Stimulated activated CD4-positive, alpha-beta T cell treated with anti-CD3 and anti-CD28 coated beads, TNF-alpha, amount 100 ng/mL, for 24 hours (primary cell): ENCODE measurements around the gene SULT2A1.
"Not testable (repeated sequence)": the region's sequence is repeated elsewhere in the genome, so short reads cannot be mapped to it uniquely, and the experiment has no call there.

Experiments used
- DNase-seq, 3 experiments: peaks; one replicate each; pipeline ENCODE4 v3.0.0-alpha.2; 2020; ENCODE audit warnings: low read depth in 3 of 3

Gene SULT2A1

GRCh38 chr19:47886010-47886559 is at the start of gene SULT2A1:
Gene SULT2A1 (minus strand): TSS chr19:47886315. CDS start chr19:47886257, 58 bp downstream.
- no peak for DNase-seq

DNA sequence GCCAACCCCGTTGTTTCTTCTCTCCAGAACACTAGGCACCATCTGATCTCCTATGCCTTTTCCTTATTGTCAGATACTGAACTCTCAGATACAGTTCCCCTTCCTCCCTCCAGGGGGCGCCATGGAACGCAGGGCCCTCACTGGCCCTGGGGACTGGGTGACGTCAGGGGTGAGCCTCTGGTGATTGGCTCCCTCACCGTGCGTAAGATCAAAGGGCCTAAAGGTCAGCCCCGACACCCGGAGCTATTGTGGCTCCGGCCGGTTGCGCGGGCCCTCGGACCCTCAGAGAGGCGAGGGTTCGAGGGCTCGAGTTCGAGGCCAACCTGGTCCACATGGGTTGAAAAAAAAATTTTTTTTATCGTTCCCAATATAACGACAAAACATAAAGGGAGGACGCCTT is 42.5 kb upstream of the SULT2A1 start:
- not testable (repeated sequence) for DNase-seq

DNA sequence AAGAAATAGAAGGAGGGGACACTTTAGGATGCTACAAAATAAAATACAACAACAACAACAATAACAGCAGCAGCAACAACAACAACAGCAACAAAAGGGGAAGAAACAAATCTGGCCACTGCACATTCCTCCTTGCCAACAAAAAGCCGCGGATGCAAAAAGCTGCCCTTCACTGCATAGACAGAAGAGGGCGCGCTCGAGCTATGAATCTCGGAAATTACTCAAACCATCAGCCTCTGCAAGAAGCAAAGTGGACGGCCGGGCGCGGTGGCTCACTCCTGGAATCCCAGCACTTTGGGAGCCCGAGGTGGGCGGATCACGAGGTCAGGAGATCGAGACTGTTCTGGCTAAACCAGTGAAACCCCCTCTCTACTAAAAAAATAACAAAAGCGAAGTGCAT is 34.0 kb upstream of the SULT2A1 start:
- DNase-seq: not testable (repeated sequence)

DNA sequence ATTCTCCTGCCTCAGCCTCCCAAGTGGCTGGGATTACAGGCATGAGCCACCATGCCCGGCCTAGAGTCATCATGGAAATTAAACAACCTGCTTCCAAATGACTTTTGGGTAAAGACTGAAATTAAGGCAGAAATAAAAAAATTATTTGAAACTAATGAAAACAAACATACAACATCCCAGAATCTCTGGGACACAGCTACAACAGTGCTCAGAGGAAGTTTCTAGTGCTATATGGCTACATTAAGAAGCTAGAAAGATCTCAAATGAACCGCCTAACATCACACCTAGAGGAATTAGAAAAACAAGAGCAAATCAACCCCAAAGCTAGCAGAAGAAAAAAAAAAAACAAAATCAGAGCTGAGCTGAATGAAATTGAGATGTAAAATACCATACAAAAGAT is 24.1 kb upstream of the SULT2A1 start:
- not testable (repeated sequence) for DNase-seq

DNA sequence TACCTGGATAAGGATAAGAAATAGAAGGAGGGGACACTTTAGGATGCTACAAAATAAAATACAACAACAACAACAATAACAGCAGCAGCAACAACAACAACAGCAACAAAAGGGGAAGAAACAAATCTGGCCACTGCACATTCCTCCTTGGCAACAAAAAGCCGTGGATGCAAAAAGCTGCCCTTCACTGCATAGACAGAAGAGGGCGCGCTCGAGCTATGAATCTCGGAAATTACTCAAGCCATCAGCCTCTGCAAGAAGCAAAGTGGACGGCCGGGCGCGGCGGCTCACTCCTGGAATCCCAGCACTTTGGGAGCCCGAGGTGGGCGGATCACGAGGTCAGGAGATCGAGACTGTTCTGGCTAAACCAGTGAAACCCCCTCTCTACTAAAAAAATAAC is 23.2 kb upstream of the SULT2A1 start:
- DNase-seq: peak; percentile 45 to 77 (median 56)

DNA sequence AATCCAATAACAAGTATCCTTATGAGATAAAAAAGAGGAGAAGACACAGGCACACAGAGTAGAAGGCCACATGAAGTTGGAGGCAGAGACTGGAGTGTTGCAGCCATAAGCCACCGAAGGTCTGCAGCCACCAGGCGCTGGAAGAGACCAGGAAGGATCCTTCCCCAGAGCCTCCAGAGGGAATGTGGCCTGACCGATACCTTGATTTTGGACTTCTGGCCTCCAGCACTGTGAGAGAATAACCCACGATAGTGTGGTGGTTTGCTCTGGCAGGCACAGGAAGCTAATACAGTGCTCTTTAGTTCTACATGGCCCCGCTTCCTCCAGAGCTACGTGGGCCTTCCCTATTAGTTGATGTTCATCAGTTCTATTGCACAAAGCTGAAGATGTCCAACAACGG is 15.3 kb upstream of the SULT2A1 start:
- DNase-seq: no peak

DNA sequence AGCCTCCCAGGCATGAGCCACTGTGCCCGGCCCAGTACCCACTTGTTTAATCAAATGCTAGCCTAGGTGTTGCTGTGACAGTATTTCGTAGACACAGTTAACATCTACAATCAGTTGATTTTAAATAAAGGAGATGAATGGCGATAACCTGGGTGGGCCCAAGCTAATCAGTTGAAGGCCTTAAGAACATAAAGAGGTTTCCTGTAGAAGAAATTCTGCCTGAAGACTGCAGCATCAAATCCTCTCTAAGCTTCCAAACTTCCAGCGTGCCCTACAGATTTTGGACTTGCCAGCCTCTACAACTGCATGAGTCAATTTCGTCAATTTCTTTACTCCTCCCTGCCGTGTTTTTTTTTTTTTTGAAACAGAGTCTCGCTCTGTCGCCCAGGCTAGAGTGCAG is 13.2 kb upstream of the SULT2A1 start:
- DNase-seq: no peak

- no peak for DNase-seq
These were observed 11.7 kb upstream of the SULT2A1 start for GRCh38 chr19:47897861-47898260.

GRCh38 chr19:47896773-47897172 is 10.7 kb upstream of the SULT2A1 start:
- DNase-seq: no peak

GRCh38 chr19:47896019-47896418 is 9.9 kb upstream of the SULT2A1 start:
- DNase-seq: no peak

DNA sequence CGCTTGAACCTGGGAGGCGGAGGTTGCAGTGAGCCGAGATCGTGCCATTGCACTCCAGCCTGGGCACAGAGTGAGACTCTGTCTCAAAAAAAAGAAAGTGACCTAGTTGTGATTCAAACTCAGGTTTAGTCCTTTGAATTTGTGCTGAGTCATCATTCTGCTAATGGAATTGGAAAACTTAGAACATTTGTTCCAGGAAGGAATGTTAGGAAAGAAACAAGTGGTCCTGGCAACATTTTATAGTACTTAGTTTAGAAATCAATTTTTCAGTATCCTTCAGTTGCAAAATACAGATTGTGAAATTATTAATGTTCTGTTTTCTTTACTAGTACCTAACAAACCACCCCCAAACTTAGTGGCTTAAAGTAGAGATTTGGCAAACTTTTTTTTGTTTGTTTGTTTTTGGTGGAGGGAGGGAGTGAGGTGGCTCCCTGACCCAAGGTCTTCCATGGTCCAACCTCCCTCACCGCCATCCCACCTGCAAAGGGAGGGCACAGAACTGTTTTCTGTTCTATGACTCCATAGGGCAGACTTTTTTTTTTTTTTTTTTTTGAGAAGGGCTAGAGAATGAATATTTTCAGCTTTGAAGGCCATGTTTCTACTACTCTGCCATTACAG is 9.2 kb upstream of the SULT2A1 start:
- DNase-seq: no peak

DNA sequence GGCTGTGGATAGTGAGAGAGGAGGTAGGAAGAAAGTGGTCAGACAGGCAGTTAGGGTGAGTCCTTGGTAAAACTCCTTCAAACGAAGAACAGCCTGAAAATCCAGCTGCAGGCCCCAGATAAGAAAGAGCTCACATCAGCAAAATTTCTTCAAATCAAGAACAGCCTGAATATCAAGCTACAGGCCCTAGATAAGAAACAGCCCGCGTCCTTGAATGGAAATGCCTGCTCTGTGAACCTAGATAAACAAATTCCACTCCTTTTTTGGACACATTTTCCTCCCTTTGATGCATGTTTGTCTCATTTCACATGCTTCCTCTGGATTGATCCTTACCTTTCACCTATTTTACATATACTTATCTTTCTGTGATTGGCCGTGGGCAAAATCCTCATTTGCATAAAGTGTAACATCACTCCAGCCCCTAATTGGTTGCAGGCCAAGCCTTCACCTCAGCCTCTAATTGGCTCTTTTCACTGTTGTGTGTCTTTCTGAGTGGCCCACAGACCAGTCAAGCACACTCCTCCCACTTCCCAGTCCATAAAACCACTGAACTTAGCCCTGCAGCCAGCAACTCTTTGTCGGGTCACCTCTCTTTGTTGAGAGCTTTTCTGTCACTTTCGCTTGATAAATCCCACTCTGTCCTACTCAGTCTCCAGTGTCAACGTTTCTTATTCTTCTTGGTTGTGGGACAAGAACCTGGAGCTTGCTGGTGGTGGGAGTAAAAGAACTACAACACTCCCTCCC is 6.0 kb upstream of the SULT2A1 start:
- no peak for DNase-seq

GRCh38 chr19:47891622-47891922 is 5.5 kb upstream of the SULT2A1 start:
- DNase-seq: no peak

GRCh38 chr19:47890865-47891621 is 4.9 kb upstream of the SULT2A1 start:
- no peak for DNase-seq

- DNase-seq: no peak
These were observed 1.1 kb downstream of the SULT2A1 start for GRCh38 chr19:47885067-47885463.

DNA sequence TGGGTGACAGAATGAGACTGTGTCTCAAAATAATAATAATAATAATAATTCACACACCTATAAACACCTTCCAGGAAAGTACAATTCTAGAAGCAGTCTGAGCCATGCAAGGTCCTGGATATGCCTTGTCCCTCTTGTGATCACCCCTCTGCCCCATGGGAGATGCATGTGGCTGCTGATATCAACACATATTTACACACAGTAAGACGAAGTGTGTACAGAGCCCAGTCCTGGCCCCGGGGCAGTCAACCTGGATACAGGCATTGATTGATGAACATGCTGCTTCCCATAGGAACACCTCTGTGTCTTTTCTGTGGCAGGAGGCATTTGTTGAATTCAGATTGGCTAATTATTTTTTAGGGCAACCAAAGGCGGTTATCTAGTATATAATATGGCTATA is 3.2 kb downstream of the SULT2A1 start:
- no peak for DNase-seq

GRCh38 chr19:47881757-47882156 is 4.4 kb downstream of the SULT2A1 start:
- DNase-seq: no peak

DNA sequence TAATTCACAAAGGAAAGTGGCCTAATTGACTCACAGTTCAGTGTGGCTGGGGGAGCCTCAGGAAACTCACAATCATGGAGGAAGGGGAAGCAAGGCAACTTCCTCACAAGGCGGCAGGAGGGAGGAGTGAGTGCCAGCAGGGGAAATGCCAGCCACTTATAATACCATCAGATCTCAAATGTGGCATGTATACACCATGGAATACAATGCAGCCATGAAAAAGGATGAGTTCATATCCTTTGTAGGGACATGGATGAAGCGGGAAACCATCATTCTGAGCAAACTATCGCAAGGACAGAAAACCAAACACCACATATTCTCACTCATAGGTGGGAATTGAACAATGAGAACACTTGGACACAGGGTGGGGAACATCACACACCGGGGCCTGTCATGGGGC is 6.7 kb downstream of the SULT2A1 start:
- DNase-seq: not testable (repeated sequence)

- no peak for DNase-seq
These were observed 7.2 kb downstream of the SULT2A1 start for GRCh38 chr19:47878906-47879305.

DNA sequence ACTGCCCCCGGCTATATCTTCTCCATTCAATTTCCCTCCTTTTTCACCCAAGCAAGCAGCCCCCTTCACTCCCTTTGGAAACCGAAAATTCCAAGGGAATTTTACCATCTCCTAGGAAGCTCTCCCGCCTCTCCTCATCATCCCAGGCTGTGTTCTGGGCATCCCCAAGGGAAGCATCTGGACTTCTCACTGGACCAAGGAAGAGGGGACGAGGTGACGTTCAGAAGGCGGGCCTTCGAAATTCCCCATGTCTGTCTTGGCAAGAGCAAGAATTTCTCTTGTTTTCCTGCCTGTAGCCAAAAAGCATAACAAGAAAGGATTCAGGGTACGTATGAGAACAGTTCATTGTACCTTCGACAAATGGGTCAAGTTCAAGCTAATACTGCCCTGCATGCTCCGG is 20.9 kb downstream of the SULT2A1 start:
- no peak for DNase-seq

GRCh38 chr19:47863514-47863936 is 22.6 kb downstream of the SULT2A1 start:
- peak; percentile 75 to 85 (median 76) for DNase-seq

DNA sequence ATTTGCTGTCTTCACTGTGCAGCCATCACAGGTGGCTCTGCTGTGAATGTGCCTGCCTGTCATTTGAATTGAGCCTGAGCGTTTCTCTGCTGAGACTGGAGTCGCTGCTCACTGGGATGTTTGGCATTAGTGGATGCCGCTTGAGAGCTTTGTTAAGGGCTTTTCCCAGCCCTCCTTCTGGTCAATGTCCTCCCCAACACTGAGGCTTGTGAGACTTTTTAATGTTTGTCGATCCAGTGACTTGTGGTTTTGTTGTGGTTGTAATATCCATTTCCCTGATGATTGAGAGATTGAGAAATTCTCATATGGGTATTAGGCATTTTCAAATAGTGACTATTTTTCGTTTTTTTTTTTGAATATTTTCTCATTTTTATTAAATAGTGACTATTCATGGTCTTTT is 24.5 kb downstream of the SULT2A1 start:
- DNase-seq: no peak
